A673 (cell line): ENCODE measurements around the gene SLC6A6. TPM values are rescaled to one million over a fixed set of nuclear protein-coding genes. Genes with fewer than 3 reads are reported as not detected.

Experiments used
- BruUV-seq: library from RNA; stranded (reverse); fragments of 400-500 nt; replicated peaks from 2 replicates; lab custom pipeline; 2021; lab: Mats Ljungman, UMichigan
- CTCF ChIA-PET: fragments of 300-600 bp; sonication (Branson Sonifier 250); formaldehyde crosslinking; loops from one replicate; lab custom pipeline; 2022; ENCODE audit warnings: antibody characterized with exemption; lab: Charles Lee
- POLR2A ChIA-PET: fragments of 300-600 bp; sonication (Branson Sonifier 250); formaldehyde crosslinking; loops from one replicate; lab custom pipeline; 2022; ENCODE audit warnings: antibody characterized with exemption; ENCODE audit not compliant: low non-redundant PET; lab: Charles Lee
- DNase-seq: peaks from one replicate; pipeline ENCODE4 v3.0.0-alpha.2; 2015; ENCODE audit warnings: low spot score
- H3K27ac ChIP-seq: fragments of 200-600 bp; sonication (generic); 2 replicates; pipeline ENCODE4 v1.5.1; 2016; ENCODE audit warnings: mixed run types, low read depth, mild to moderate bottlenecking, mixed read lengths, antibody characterized with exemption, low read length; ENCODE audit not compliant: poor library complexity, severe bottlenecking
- H3K27me3 ChIP-seq: fragments of 200-600 bp; sonication (generic); replicated peaks from 2 replicates; pipeline ENCODE4 v1.6.1; 2017; ENCODE audit warnings: mixed run types, low read depth, mild to moderate bottlenecking, mixed read lengths, antibody characterized with exemption, low read length; ENCODE audit not compliant: insufficient read depth, poor library complexity
- H3K36me3 ChIP-seq: fragments of 200-600 bp; sonication (generic); 2 replicates; pipeline ENCODE4 v1.6.1; 2016; ENCODE audit warnings: mixed run types, mild to moderate bottlenecking, mixed read lengths, antibody characterized with exemption, low read length; ENCODE audit not compliant: insufficient read depth, poor library complexity, severe bottlenecking
- H3K4me1 ChIP-seq: fragments of 200-600 bp; sonication (generic); 2 replicates; pipeline ENCODE4 v1.6.1; 2017; ENCODE audit warnings: mixed run types, mild to moderate bottlenecking, mixed read lengths, antibody characterized with exemption, low read length; ENCODE audit not compliant: insufficient read depth, poor library complexity, severe bottlenecking
- H3K4me3 ChIP-seq: fragments of 200-600 bp; sonication (generic); 2 replicates; pipeline ENCODE4 v1.5.1; 2016; ENCODE audit warnings: low read depth, mixed run types, mild to moderate bottlenecking, mixed read lengths, low read length; ENCODE audit not compliant: poor library complexity, severe bottlenecking
- H3K9me3 ChIP-seq: fragments of 200-600 bp; sonication (generic); 2 replicates; pipeline ENCODE4 v1.6.1; 2016; ENCODE audit warnings: mixed run types, low read depth, mild to moderate bottlenecking, mixed read lengths, antibody characterized with exemption, low read length; ENCODE audit not compliant: poor library complexity, severe bottlenecking
- CTCF ChIP-seq: fragments of 300-800, 200-600 bp; sonication (generic); conservative IDR thresholded peaks from 2 replicates; pipeline ENCODE4 v1.5.1; 2017; ENCODE audit warnings: low read depth, mild to moderate bottlenecking, antibody characterized with exemption, low read length, moderate library complexity, mixed read lengths
- EZH2 ChIP-seq: fragments of 200-600 bp; sonication (generic); IDR thresholded peaks from 2 replicates; pipeline ENCODE4 v1.6.1; 2017; ENCODE audit warnings: borderline replicate concordance, low read depth, mild to moderate bottlenecking, mixed read lengths, antibody characterized with exemption, low read length; ENCODE audit not compliant: poor library complexity, severe bottlenecking
- intact Hi-C: fragments of 100-400 bp; cut with micrococcal nuclease; formaldehyde crosslinking; loops from one replicate; pipeline ENCODE4 v1.10.0; 2022; ENCODE audit not compliant: unreplicated experiment
- total RNA-seq: library from RNA; stranded (reverse); gene quantifications from 2 replicates; pipeline ENCODE4 v1.2.3, GENCODE V29; 2021

Gene SLC6A6
- total RNA-seq, 1 experiment from 2014 or later = 55.1 TPM

DNA sequence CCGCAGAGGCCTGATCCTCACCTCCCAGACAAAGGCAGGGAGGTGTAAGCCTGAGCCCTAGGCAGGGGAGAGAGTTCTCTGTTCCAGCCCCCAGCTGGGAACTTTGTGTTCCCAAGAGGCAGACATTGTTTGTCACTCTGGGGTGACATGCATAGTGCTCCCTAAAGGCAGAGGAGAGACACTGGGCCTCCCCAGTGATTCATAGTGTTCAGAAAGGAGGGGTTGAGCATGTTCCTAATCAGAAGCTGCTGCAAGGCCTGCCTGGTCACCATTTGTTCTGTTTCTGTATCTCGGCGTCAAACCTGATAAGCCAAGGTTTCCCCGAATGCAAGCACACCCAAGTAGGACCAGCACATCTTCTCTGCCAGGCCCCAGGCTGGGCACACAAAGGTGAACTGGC is 24.0 kb upstream of the SLC6A6 start:
- no TSS peak for BruUV-seq
- H3K27ac ChIP-seq = no peak overlapping the region

DNA sequence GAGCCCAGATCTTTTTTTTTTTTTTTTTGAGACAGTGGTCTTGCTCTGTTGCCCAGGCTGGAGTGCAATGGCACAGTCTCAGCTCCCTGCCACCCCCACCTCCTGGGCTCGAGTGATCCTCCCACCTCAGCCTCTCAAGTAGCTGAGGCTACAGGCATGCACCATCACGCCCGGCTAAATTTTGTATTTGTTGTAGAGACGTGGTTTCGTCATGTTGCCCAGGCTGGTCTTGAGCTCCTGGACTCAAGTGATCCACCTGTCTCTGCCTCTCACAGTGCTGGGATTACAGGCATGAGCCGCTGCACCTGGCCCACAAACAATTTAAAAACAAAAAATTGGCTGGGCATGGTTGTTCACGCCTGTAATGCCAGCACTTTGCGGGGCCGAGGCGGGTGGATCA is 22.6 kb upstream of the SLC6A6 start:
- TF ChIP-seq CTCF = no peak
- TF ChIP-seq EZH2 = no peak
- no peak overlapping the region for H3K27ac ChIP-seq
- ChIA-PET POLR2A (interaction anchor here (0.8 kb wide), 1 partner anchor 72 kb away, joined by 23 read pairs; no protein-coding TSS in a partner anchor), CTCF (no interaction called here)
- no TSS peak for BruUV-seq
- H3K36me3 ChIP-seq = no peaks in the 10 kb centered on the region
- no peaks in the 10 kb centered on the region for H3K27me3 ChIP-seq
- no peaks in the 10 kb centered on the region for H3K9me3 ChIP-seq
- intact Hi-C loops = no loop called here
- DNase-seq = no peak
- H3K4me3 ChIP-seq = no peak overlapping the region
- no peaks in the 10 kb centered on the region for H3K4me1 ChIP-seq

More for the DNA sequence above, 24.0 kb upstream of the SLC6A6 start:
- POLR2A ChIA-PET = no interaction called here
- no peaks in the 10 kb centered on the region for H3K36me3 ChIP-seq
- no peaks in the 10 kb centered on the region for H3K4me1 ChIP-seq
- TF ChIP-seq CTCF = no peak
- TF ChIP-seq EZH2 = no peak
- CTCF ChIA-PET = no interaction called here
- no peak overlapping the region for H3K4me3 ChIP-seq
- H3K9me3 ChIP-seq = no peaks in the 10 kb centered on the region
- DNase-seq = no peak
- intact Hi-C loops = no loop called here
- H3K27me3 ChIP-seq = no peaks in the 10 kb centered on the region

GRCh38 chr3:14386254-14386653 is 16.2 kb upstream of the SLC6A6 start:
- ChIA-PET POLR2A (no interaction called here), CTCF (no interaction called here)
- peaks cover 4% of the 10 kb centered on the region for H3K4me1 ChIP-seq
- H3K27ac ChIP-seq = no peak overlapping the region
- intact Hi-C loops = no loop called here
- no peaks in the 10 kb centered on the region for H3K9me3 ChIP-seq
- H3K4me3 ChIP-seq = no peak overlapping the region
- BruUV-seq = no TSS peak
- no peaks in the 10 kb centered on the region for H3K27me3 ChIP-seq
- DNase-seq = no peak
- no peaks in the 10 kb centered on the region for H3K36me3 ChIP-seq
- TF ChIP-seq EZH2 = no peak
- TF ChIP-seq CTCF = no peak
